Breast epithelium (tissue), 4 donors: ENCODE results near the gene MACROD2. TPM values are rescaled to one million over a fixed set of nuclear protein-coding genes. Genes with fewer than 3 reads are reported as not detected.

Source experiments
- DNase-seq, 2 donors: peaks; one replicate each; pipeline ENCODE4 v3.0.0-alpha.2; 2019; ENCODE audit warnings: low spot score in 2 of 2
- H3K27ac ChIP-seq, 2 donors: fragments of 200-600 bp; sonication (generic) in 1 of 2; one replicate each; pipeline ENCODE4 v1.5.1; 2016 to 2019; ENCODE audit warnings: mild to moderate bottlenecking in 1 of 2
- H3K27me3 ChIP-seq, 2 donors: fragments of 200-600 bp; sonication (generic) in 1 of 2; one replicate each; pipeline versions ENCODE4 v1.5.1 to v1.6.0; 2017 to 2019; ENCODE audit warnings: control low read depth in 1 of 2, mild to moderate bottlenecking in 1 of 2
- H3K36me3 ChIP-seq: fragments of 200-600 bp; one replicate; pipeline ENCODE4 v1.5.1; 2019
- H3K4me1 ChIP-seq, 2 donors: fragments of 200-600 bp; sonication (generic); one replicate each; pipeline ENCODE4 v1.5.1; 2016 to 2019; ENCODE audit warnings: control low read depth in 1 of 2
- H3K4me3 ChIP-seq, 3 donors: fragments of 200-600 bp; sonication (generic); 1 replicate in 2 of 3; 2 replicates in 1 of 3; pipeline ENCODE4 v1.5.1; 2016 to 2019; ENCODE audit warnings: mild to moderate bottlenecking in 3 of 3, moderate library complexity in 2 of 3
- H3K9me3 ChIP-seq, 2 donors: fragments of 200-600 bp; sonication (generic) in 1 of 2; one replicate each; pipeline ENCODE4 v1.5.1; 2016 to 2019; ENCODE audit warnings: control low read depth in 1 of 2
- POLR2A ChIP-seq: fragments of 450-650 bp; IDR thresholded peaks from one replicate; pipeline ENCODE4 v1.6.1; 2016; ENCODE audit warnings: antibody characterized with exemption, mild to moderate bottlenecking, moderate library complexity
- POLR2AphosphoS5 ChIP-seq, 3 donors: sonication (generic); formaldehyde crosslinking; IDR thresholded peaks; one replicate each; pipeline ENCODE4 v1.6.1; 2017; ENCODE audit warnings: antibody characterized with exemption in 3 of 3
- intact Hi-C: fragments of 100-400 bp; cut with DNase I; formaldehyde crosslinking; loops from one replicate; pipeline ENCODE4 v1.15.1; 2023; ENCODE audit warnings: low total_unique reads
- total RNA-seq, 3 donors: library from RNA; depleted of rRNA; stranded (reverse); fragments of >200 nt; gene quantifications; one replicate each; pipeline ENCODE4 v1.1.0, GENCODE V29; 2016
- TF ChIP-seq, protein P1 (sequence below), 3 donors: fragments of 450-650 bp; IDR thresholded peaks; one replicate each; pipeline ENCODE4 v1.5.1; 2016 to 2017; ENCODE audit warnings: antibody characterized with exemption in 3 of 3, mild to moderate bottlenecking in 3 of 3, moderate library complexity in 3 of 3

The MACROD2 gene
- total RNA-seq, 3 donors from 2014 or later, result 6.7 to 26.8 (median 8.8) TPM

DNA sequence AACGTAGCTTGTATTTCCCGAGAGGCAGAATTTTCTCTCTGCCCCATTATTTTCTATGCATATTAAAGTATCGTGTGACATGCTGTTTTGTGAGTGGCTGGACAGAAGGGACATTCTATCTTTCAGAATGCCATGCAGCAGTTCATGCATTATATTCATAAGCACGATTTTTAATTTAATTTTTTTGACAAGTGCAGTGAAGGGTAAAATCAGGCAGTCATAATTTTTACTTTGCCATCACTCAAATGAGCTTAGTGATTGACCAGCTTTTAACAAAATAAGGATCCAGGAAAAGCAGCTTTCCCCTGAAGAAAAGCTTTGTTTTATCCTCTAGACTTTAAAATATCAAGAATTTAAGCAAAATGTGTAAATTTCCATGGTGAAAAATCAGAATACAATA, 1904.7 kb downstream of the MACROD2 start:
- no peak for DNase-seq
- H3K27me3 ChIP-seq, result no peaks in the 10 kb centered on the region
- no peak overlapping the region for H3K27ac ChIP-seq
- TF ChIP-seq, protein P1, sequence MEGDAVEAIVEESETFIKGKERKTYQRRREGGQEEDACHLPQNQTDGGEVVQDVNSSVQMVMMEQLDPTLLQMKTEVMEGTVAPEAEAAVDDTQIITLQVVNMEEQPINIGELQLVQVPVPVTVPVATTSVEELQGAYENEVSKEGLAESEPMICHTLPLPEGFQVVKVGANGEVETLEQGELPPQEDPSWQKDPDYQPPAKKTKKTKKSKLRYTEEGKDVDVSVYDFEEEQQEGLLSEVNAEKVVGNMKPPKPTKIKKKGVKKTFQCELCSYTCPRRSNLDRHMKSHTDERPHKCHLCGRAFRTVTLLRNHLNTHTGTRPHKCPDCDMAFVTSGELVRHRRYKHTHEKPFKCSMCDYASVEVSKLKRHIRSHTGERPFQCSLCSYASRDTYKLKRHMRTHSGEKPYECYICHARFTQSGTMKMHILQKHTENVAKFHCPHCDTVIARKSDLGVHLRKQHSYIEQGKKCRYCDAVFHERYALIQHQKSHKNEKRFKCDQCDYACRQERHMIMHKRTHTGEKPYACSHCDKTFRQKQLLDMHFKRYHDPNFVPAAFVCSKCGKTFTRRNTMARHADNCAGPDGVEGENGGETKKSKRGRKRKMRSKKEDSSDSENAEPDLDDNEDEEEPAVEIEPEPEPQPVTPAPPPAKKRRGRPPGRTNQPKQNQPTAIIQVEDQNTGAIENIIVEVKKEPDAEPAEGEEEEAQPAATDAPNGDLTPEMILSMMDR (IDR thresholded peaks at IDR 0.05), result no peak
- intact Hi-C loops, result loop anchor here (5.0 kb wide), 1 partner anchor 1793 kb away; no protein-coding TSS in a partner anchor
- no peak overlapping the region for H3K4me3 ChIP-seq
- H3K4me1 ChIP-seq, result no peaks in the 10 kb centered on the region
- H3K9me3 ChIP-seq, result no peaks in the 10 kb centered on the region
- H3K36me3 ChIP-seq, result no peaks in the 10 kb centered on the region

DNA sequence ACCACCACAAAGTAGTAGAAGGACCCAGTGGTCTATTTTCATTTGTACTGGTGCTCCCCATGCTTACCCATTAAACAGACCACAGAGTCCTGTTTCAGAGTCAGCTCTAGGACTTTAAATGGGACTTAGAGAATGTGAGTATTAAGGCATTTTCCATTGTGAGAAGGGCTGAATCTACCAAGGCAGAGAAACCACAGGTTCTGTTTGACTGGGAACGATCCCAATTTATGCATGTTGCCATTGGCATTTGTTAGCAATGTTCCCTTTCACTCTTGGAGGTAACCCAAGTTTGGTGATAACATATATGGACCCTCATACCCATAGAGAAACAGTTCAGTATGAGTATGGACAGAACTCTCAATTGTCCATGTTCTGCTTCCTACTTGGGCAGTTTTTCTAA, 1905.1 kb downstream of the MACROD2 start:
- H3K36me3 ChIP-seq, result no peaks in the 10 kb centered on the region
- intact Hi-C loops, result loop anchor here (5.0 kb wide), 1 partner anchor 1793 kb away; no protein-coding TSS in a partner anchor
- no peaks in the 10 kb centered on the region for H3K27me3 ChIP-seq
- no peaks in the 10 kb centered on the region for H3K4me1 ChIP-seq
- H3K27ac ChIP-seq, result no peak overlapping the region
- TF ChIP-seq, protein P1 (IDR thresholded peaks at IDR 0.05), result no peak
- TF ChIP-seq POLR2AphosphoS5 (IDR thresholded peaks at IDR 0.05) (no peak), POLR2A (no peak)
- H3K4me3 ChIP-seq, result no peak overlapping the region
- no peak for DNase-seq
- no peaks in the 10 kb centered on the region for H3K9me3 ChIP-seq

DNA sequence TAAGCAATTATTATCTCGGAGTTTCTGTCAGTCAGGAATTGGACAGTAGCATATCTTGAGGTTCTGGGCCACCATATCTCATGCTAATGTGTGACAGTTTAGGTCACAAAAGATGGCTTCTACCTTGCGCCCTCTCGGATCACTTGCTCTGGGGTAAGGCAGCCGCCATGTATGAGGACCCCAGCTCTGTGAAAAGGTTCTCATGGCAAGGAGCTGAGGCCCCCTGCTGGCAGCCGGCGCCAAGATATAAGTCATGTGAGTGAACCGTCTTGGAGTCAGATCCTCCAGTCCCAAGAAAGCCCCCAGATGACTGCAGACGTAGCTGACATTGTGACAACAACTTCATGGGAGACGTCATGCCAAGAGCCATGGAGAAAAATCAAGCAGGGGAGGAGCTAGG, 1907.2 kb downstream of the MACROD2 start:
- Histone ChIP-seq H3K36me3 (no peaks in the 10 kb centered on the region), H3K4me3 (no peak overlapping the region), H3K4me1 (no peaks in the 10 kb centered on the region), H3K27ac (no peak overlapping the region), H3K9me3 (no peaks in the 10 kb centered on the region), H3K27me3 (no peaks in the 10 kb centered on the region)
- intact Hi-C loops, result loop anchor here (5.0 kb wide), 1 partner anchor 1795 kb away; no protein-coding TSS in a partner anchor
- TF ChIP-seq POLR2AphosphoS5 (IDR thresholded peaks at IDR 0.05) (no peak), POLR2A (no peak)
- TF ChIP-seq, protein P1 (IDR thresholded peaks at IDR 0.05), result no peak
- no peak for DNase-seq

DNA sequence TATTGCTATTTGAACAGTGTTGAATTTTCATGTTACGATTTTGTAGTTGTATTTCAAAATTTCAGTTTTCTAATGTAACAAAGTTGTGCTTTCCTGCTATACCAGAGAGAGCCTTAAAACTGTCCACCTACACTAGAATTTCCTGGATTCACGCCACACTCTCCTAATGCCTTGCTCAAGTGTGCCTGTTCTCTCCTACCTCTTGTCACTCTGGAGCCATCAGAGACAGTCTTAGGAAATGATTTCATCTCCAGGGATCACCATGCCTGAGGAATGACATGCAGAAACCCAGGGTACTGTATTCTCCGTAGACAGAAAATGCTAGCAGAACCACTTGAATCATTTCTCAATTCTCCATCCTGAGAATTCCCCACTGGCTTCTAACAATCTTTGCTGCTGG, 1910.3 kb downstream of the MACROD2 start:
- Histone ChIP-seq H3K27ac (no peak overlapping the region), H3K36me3 (no peaks in the 10 kb centered on the region), H3K27me3 (no peaks in the 10 kb centered on the region), H3K4me3 (no peak overlapping the region), H3K9me3 (no peaks in the 10 kb centered on the region), H3K4me1 (no peaks in the 10 kb centered on the region)
- no peak for DNase-seq
- TF ChIP-seq POLR2AphosphoS5 (IDR thresholded peaks at IDR 0.05) (no peak), POLR2A (no peak)
- TF ChIP-seq, protein P1 (IDR thresholded peaks at IDR 0.05), result no peak
- intact Hi-C loops, result no loop called here

DNA sequence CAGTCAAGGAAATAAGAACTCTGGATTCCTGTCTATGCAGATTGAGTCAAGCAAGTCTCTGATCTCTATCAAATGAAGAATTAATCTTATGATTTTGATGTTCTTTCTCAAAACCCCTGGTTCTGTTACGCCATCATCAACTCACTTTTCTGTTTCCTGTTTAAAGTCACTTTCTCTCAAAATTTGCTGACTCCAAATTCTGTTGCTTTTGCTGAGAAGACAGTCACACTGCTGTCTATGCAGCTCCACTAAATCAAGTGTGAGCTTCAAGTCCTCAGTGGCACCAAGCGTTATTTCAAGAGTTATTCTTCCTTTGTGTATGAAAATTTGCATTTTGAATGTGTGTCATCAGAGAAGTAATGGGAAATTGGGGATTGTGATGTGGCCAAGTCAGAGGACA, 1914.7 kb downstream of the MACROD2 start:
- Histone ChIP-seq H3K4me1 (no peaks in the 10 kb centered on the region), H3K27ac (no peak overlapping the region), H3K27me3 (no peaks in the 10 kb centered on the region), H3K9me3 (no peaks in the 10 kb centered on the region), H3K4me3 (no peak overlapping the region), H3K36me3 (no peaks in the 10 kb centered on the region)
- no peak for DNase-seq
- intact Hi-C loops, result no loop called here
- no peak for TF ChIP-seq POLR2A
- TF ChIP-seq POLR2AphosphoS5 (IDR thresholded peaks at IDR 0.05), result no peak
- TF ChIP-seq, protein P1 (IDR thresholded peaks at IDR 0.05), result no peak
